NOMO-1 treated with DMSO at 0.1 percent for 48 hours (cell line): Measurements from ENCODE around the gene NECTIN1.

ENCODE experiments used
- DNase-seq: peaks from one replicate; lab custom pipeline; 2025; ENCODE audit not compliant: unreplicated experiment; lab: John Stamatoyannopoulos, UW

The NECTIN1 gene

GRCh38 chr11:119713359-119714040 is 15.5 kb downstream of the NECTIN1 start:
- DNase-seq: no peak

DNA sequence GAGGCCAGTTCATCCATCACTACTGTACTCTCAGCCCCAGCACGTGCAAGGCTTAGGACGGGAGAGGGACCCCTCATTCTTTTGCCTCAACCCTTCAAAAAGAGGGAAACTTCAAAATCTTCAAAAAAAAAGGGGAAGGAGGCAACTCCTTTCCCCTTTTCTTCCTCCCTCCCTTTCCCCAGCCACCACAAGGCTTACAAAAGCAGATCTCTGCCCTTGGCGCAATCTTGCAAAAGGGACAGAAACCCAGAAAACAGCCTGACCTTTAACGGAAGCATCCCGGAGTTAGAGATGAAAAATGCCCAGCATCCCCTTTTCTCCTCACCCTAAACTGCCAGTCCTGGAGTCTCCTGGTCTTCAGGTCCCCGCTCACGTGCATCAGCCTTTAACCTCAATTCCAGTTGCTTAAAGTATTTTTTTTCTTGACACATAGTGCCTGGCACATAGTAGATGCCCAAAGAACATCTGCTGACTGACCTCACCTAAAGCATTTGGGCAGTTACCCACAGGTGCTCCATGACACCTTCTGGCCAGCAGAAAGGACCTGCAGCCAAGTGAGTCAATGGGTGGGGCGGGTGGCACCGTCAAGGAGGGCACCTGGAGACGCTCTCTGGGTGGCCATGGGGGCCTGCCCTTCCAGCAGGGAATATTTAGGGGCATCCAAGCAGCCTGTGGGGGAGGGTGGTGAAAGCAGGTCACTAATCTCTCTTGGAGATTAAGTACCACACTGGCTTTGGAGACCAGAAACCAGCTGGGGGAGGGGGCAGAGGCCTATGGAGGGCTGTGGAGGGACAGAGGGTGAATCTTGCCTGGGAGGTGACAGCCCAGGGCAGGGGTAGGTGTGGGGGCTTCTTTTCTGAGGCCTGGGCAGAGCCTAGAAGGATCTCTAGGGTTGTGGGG is 16.3 kb downstream of the NECTIN1 start:
- peak; percentile 70 for DNase-seq

DNA sequence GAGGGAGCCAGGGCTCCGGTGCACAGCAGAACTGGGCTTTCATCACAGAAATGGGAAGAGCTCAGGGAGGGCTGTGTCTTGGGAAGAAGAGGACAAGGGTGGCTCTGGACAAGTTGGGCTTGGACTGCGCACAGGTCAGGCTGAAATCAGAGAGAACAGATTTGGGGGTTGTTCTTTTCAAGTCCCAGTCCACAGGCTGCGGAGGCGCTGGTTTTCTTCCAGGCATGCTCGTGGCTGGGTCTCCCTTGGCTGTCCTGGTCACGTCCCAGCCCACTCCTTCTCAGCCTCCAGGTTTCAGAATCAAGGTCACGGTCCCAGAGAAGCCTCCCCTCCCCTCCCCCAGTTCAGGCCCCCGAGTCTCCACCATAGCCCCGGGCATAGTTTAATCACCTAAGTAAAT is 17.0 kb downstream of the NECTIN1 start:
- no peak for DNase-seq

GRCh38 chr11:119711476-119711875 is 17.5 kb downstream of the NECTIN1 start:
- DNase-seq: no peak

DNA sequence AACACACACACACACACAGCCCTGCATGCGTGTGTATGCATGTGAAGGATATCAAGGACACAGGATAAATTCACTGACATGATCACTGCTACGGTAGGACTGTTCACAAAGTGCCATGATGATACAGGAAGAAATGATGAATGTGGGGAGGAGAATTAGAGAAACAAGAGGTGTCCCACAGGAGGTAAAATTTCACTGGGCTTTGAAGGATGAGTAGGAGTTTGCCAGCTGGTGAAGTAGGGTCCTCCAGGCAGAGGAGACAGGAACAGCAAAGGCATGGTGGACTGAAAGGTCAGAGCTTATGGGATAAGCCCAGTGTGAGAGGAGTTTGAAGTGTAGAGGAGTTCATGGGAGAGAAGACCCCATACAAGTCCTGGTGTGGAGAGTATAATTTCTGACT is 18.6 kb downstream of the NECTIN1 start:
- no peak for DNase-seq

DNA sequence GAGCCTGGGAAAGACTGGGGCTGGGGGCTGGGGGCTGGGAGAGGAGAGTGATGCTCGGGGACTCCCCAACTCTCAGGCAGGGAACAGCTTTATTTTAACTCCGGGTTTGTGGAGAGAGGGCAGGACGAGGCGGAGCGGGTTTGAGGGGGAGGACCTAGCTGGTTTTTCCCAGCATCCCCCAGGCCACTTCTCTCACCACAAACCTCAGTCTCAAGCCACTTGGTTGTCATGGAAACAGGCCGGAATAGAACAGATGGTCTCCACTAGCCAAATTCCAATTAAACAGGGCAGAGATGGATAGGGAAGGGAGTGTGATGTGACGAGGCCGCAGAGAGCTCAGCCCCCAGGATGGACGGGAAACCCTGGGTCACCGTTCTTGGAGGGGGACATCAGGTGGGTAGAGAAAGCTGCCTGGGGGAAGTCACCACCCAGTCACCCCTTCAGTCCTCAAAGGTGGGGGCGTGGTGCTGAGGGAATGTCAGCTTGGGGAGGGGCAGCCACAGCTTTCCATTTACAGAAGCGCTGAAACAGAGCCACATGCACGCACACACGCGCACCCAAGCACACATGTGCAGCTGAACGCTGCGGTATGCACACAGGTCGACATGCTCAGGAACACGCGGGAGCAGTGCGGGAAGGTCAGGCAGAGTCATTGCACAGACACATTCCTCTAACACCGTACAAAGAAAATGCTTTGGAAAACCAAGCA is 19.2 kb downstream of the NECTIN1 start:
- DNase-seq: no peak

- no peak for DNase-seq
Observed at GRCh38 chr11:119709171-119709570, 19.8 kb downstream of the NECTIN1 start.

- no peak for DNase-seq
Observed at GRCh38 chr11:119708384-119708783, 20.6 kb downstream of the NECTIN1 start.

GRCh38 chr11:119706887-119707286 is 22.1 kb downstream of the NECTIN1 start:
- no peak for DNase-seq

GRCh38 chr11:119706029-119706428 is 23.0 kb downstream of the NECTIN1 start:
- no peak for DNase-seq

GRCh38 chr11:119705362-119705761 is 23.6 kb downstream of the NECTIN1 start:
- no peak for DNase-seq

DNA sequence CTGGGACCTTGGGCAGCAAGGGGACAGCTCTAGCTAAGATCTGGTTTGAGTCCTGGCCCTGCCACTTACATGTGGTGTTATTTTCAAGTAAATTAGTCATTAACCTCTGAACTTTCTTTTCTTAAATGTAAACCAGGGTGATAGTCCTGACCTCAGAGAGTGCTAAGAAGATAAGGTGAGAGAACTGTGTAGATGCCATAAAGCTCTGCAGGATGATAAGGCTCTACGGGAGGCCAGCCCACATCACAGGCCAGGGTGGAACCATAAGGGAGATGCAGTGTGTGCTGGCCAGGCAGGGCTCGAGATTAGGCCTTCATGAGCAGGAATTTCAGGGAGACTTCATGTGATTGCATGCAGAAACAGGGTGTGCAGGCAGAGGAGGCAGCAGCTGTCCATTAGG is 24.2 kb downstream of the NECTIN1 start:
- no peak for DNase-seq

DNA sequence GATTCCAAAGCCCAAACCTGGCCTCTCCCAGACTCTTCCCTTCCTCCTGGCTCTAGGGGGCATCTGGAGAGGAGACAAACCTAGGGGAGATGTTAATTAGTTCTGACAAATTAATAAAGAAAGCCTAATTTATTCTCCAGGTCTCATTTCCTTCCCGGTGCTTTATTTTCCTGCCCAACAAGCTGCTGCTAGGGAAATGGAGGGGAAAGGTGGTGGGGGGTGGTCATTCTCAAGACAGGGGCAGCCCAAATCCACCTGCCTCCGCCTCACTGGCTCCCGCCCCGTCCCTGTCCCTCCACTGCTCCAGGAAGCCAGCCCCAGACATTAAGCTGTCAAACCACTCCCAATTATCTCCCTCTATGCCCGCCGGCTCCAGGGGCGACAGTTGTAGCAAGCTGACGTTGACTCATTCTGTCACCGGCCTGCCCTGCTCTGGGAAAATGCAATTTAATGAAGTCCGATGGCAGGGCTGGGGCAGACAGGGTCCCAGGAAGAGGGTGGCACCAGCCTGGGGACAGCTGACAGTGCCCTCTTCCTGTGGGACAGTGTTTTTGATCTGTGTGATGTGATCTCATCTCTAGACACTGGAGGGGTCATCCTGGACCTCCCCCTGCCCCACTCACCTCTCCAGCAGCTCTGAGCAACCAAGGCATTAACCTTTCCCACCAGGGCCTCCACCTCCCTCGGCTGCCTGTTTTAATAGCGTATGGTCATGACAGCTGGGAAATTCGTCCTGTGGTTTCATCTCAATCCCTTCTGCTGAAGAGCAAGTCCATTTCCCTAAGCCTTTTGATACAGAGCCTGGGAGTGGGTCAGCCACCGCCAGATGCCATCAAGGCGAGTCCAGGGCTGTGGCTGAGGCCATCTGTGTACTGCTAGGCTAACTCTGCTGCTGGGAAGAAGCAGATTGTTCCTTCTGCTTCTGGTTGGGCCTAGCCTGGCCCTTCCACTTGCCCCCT is 27.1 kb downstream of the NECTIN1 start:
- DNase-seq: no peak

DNA sequence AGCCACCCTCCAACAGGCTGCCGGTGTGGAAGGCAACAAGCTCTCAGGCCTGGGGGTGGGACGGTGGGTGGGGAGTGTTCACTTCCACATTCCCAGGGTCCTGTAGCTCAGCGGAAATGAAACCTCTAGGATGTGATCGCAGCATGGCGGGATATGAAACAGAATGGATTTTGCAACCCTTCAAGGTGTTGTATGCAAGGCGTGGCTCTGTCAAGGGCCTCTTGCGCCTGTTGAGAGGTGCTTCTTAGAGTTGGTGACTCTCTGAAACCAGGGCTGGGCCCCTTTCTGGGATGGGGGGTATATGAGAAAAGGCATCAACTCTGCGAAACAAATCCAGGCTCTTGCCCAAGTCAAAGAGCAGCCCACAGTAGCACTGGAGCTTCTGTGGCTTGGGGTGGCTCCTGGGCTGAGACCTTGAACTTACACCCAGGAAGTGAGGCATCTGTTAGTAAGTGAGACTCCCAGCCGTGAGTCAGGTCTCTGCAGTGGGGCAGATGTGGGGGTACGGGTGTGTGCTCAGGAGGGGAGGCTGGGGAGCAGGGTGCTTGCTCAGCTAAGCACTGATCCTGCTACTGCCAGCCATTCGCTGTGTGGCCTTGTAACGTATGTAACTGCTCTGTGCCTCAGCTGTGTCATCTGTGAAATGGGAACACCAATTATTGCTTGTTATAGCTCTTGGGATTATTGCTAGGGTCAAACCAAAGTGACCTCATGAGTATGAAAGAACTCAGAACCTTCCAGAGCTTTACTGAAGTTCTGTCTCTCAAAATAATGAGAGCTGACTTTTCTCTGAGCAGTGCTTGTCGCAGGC is 28.3 kb downstream of the NECTIN1 start:
- no peak for DNase-seq

GRCh38 chr11:119700030-119700429 is 29.0 kb downstream of the NECTIN1 start:
- DNase-seq: no peak

DNA sequence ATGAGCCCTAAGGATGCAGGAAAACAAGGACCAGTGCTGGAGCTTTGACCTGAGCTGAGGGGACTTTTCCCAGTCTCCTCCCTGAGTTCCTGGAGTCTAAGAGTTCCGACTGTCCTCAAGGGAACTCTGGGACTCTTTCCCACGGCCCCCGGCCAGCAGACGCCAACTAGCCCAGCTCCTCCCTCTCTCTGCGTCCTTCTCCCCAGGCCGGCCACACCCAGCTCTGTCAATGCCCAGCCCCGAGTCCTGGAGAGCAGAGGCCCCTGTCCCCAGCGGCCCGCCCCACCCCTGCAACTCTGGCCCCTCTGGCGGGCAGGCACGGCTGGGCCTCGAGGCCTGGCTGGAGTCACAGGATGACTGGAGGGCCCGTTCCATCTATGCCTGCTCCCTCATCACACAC is 29.8 kb downstream of the NECTIN1 start:
- no peak for DNase-seq

- DNase-seq: no peak
Observed at GRCh38 chr11:119697882-119698281, 31.1 kb downstream of the NECTIN1 start.

DNA sequence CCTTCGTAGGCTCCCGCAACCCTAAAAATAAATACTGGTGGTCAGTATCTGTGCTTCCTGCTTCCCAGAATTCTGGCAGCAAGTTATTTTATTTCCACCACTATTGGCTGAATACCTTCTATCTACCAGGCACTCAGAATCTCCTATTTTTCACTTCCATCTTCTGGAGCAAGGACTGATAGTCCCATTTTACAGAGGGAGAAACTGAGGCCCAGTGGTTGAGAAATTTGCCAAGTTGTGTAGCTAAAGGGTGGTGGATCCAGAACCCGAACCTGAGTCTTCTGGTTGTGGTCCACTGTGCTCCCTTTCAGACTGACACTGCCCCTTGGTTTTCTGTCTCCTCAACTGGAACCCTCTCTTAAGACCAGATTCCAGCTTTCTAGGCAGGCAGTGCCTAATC is 31.6 kb downstream of the NECTIN1 start:
- DNase-seq: no peak

- no peak for DNase-seq
Observed at GRCh38 chr11:119696378-119697222, 32.4 kb downstream of the NECTIN1 start.
